SK-N-SH (cell line): ENCODE data around the gene CNGA3.

Experiments
- ELF1 ChIP-seq: IDR thresholded peaks from 2 replicates; pipeline ENCODE4 v1.4.0; 2012
- EP300 ChIP-seq, 2 experiments: IDR thresholded peaks; 2 replicates each; pipeline versions ENCODE4 v1.4.0 to v1.6.1; 2012; ENCODE audit warnings: borderline replicate concordance in 1 of 2, low read depth in 1 of 2, low read length in 1 of 2
- NFIC ChIP-seq: IDR thresholded peaks from 2 replicates; pipeline ENCODE4 v1.4.0; 2012; ENCODE audit warnings: borderline replicate concordance
- NRF1 ChIP-seq: IDR thresholded peaks from 2 replicates; pipeline ENCODE4 v1.6.1; 2012; ENCODE audit warnings: low read depth, mild to moderate bottlenecking, low read length
- POLR2AphosphoS5 ChIP-seq: IDR thresholded peaks from 2 replicates; pipeline ENCODE4 v1.6.1; 2012; ENCODE audit warnings: low read depth, low read length
- RAD21 ChIP-seq: IDR thresholded peaks from 2 replicates; pipeline ENCODE4 v1.6.1; 2012; ENCODE audit warnings: mild to moderate bottlenecking, low read length
- RCOR1 ChIP-seq: fragments of 150-350 bp; IDR thresholded peaks from 2 replicates; pipeline ENCODE4 v1.6.1; 2017; ENCODE audit warnings: antibody characterized with exemption, low read length
- TAF1 ChIP-seq: IDR thresholded peaks from 2 replicates; pipeline ENCODE4 v1.6.1; 2012; ENCODE audit warnings: low read depth, mild to moderate bottlenecking, low read length, moderate library complexity, borderline replicate concordance
- TEAD4 ChIP-seq: IDR thresholded peaks from 2 replicates; pipeline ENCODE4 v1.4.0; 2012; ENCODE audit warnings: mild to moderate bottlenecking, borderline replicate concordance; ENCODE audit not compliant: insufficient read depth
- TF ChIP-seq, protein P1 (sequence below): fragments of 200-600 bp; sonication (generic); IDR thresholded peaks from 2 replicates; pipeline ENCODE4 v1.6.1; 2017; ENCODE audit warnings: antibody characterized with exemption, mild to moderate bottlenecking, moderate library complexity
- TF ChIP-seq, protein P2 (sequence below): IDR thresholded peaks from 2 replicates; pipeline ENCODE4 v1.4.0; 2012; ENCODE audit warnings: low read depth
- TF ChIP-seq, protein P3 (sequence below): fragments of 150-350 bp; IDR thresholded peaks from 2 replicates; pipeline ENCODE4 v1.6.1; 2017; ENCODE audit warnings: antibody characterized with exemption, low read length, low read depth, borderline replicate concordance

DNA sequence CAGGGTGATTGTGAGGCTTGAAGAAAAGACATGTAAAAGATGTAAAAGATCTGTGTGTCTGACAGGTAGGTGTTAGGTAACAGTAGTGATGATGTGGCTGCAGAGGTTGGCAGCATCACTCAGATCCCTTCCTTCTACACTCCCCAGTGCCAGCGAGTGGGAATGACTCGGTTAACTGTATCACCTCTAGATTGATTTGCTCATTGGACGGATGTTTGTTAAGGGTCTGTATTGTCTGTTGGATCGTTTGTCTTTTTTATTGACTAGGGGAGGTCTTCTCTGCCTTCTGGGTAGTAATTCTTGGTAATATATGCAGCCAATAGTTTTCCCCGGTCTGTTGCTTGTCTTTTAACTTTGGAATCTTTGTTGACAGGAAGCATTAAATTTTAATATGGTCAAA, 44.8 kb upstream of the CNGA3 start:
- TF ChIP-seq RCOR1 = no peak
- no peak for TF ChIP-seq NRF1
- no peak for TF ChIP-seq TEAD4
- no peak for TF ChIP-seq NFIC
- no peak for TF ChIP-seq RAD21
- TF ChIP-seq, protein P1, sequence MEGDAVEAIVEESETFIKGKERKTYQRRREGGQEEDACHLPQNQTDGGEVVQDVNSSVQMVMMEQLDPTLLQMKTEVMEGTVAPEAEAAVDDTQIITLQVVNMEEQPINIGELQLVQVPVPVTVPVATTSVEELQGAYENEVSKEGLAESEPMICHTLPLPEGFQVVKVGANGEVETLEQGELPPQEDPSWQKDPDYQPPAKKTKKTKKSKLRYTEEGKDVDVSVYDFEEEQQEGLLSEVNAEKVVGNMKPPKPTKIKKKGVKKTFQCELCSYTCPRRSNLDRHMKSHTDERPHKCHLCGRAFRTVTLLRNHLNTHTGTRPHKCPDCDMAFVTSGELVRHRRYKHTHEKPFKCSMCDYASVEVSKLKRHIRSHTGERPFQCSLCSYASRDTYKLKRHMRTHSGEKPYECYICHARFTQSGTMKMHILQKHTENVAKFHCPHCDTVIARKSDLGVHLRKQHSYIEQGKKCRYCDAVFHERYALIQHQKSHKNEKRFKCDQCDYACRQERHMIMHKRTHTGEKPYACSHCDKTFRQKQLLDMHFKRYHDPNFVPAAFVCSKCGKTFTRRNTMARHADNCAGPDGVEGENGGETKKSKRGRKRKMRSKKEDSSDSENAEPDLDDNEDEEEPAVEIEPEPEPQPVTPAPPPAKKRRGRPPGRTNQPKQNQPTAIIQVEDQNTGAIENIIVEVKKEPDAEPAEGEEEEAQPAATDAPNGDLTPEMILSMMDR = no peak
- TF ChIP-seq EP300 (IDR thresholded peaks at IDR 0.05; ENCODE audit: borderline replicate concordance in 1 of 2, low read depth in 1 of 2, low read length in 1 of 2) = no peak
- TF ChIP-seq POLR2AphosphoS5 = no peak
- TF ChIP-seq ELF1 = no peak
- TF ChIP-seq TAF1 = no peak
- TF ChIP-seq, protein P2, sequence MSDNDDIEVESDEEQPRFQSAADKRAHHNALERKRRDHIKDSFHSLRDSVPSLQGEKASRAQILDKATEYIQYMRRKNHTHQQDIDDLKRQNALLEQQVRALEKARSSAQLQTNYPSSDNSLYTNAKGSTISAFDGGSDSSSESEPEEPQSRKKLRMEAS = no peak
- TF ChIP-seq, protein P3, sequence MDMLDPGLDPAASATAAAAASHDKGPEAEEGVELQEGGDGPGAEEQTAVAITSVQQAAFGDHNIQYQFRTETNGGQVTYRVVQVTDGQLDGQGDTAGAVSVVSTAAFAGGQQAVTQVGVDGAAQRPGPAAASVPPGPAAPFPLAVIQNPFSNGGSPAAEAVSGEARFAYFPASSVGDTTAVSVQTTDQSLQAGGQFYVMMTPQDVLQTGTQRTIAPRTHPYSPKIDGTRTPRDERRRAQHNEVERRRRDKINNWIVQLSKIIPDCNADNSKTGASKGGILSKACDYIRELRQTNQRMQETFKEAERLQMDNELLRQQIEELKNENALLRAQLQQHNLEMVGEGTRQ = no peak
